HEK293 (cell line): ENCODE results near the gene BORCS5.

Source experiments
- KLF9 ChIP-seq: fragments of 450-650 bp; formaldehyde crosslinking; IDR thresholded peaks from 2 replicates; pipeline ENCODE4 v1.5.1; 2016; ENCODE audit warnings: missing biosample characterization, missing genetic modification characterization, low read depth
- REPIN1 ChIP-seq: fragments of 450-650 bp; formaldehyde crosslinking; IDR thresholded peaks from 2 replicates; pipeline ENCODE4 v1.5.1; 2017; ENCODE audit warnings: missing biosample characterization, missing genetic modification characterization, low read depth
- SCRT1 ChIP-seq: fragments of 450-650 bp; formaldehyde crosslinking; IDR thresholded peaks from 2 replicates; pipeline ENCODE4 v1.5.1; 2016; ENCODE audit warnings: missing biosample characterization, missing genetic modification characterization, borderline replicate concordance
- YY2 ChIP-seq: fragments of 450-650 bp; formaldehyde crosslinking; IDR thresholded peaks from 2 replicates; pipeline ENCODE4 v1.5.1; 2016; ENCODE audit warnings: missing biosample characterization, missing genetic modification characterization
- ZBTB48 ChIP-seq: fragments of 450-650 bp; formaldehyde crosslinking; IDR thresholded peaks from 2 replicates; pipeline ENCODE4 v1.5.1; 2016; ENCODE audit warnings: missing biosample characterization, missing genetic modification characterization
- ZBTB7A ChIP-seq: fragments of 450-650 bp; formaldehyde crosslinking; IDR thresholded peaks from 2 replicates; pipeline ENCODE4 v1.5.1; 2016; ENCODE audit warnings: low read depth, missing biosample characterization, missing genetic modification characterization
- ZNF292 ChIP-seq: fragments of 450-650 bp; formaldehyde crosslinking; IDR thresholded peaks from 2 replicates; pipeline ENCODE4 v1.5.1; 2016; ENCODE audit warnings: low read depth, missing biosample characterization, missing genetic modification characterization, borderline replicate concordance
- ZNF426 ChIP-seq: fragments of 450-650 bp; formaldehyde crosslinking; IDR thresholded peaks from 2 replicates; pipeline ENCODE4 v1.5.1; 2017; ENCODE audit warnings: missing biosample characterization, missing genetic modification characterization, mild to moderate bottlenecking, inconsistent platforms, moderate library complexity
- ZNF510 ChIP-seq: fragments of 450-650 bp; formaldehyde crosslinking; IDR thresholded peaks from 2 replicates; pipeline ENCODE4 v1.5.1; 2018; ENCODE audit warnings: mild to moderate bottlenecking, missing genetic modification characterization, missing biosample characterization; ENCODE audit not compliant: insufficient replicate concordance
- ZNF514 ChIP-seq: fragments of 450-650 bp; formaldehyde crosslinking; IDR thresholded peaks from 2 replicates; pipeline ENCODE4 v1.5.1; 2016; ENCODE audit warnings: missing biosample characterization, missing genetic modification characterization
- ZNF561 ChIP-seq: fragments of 450-650 bp; IDR thresholded peaks from 2 replicates; pipeline ENCODE4 v1.5.1; 2018; ENCODE audit warnings: missing biosample characterization, missing genetic modification characterization, borderline replicate concordance
- ZNF664 ChIP-seq: fragments of 450-650 bp; formaldehyde crosslinking; IDR thresholded peaks from 2 replicates; pipeline ENCODE4 v1.5.1; 2016; ENCODE audit warnings: missing biosample characterization, missing genetic modification characterization
- ZNF707 ChIP-seq: fragments of 450-650 bp; formaldehyde crosslinking; IDR thresholded peaks from 2 replicates; pipeline ENCODE4 v1.5.1; 2016; ENCODE audit warnings: missing biosample characterization, missing genetic modification characterization
- ZXDB ChIP-seq: fragments of 450-650 bp; formaldehyde crosslinking; IDR thresholded peaks from 2 replicates; pipeline ENCODE4 v1.5.1; 2016; ENCODE audit warnings: missing biosample characterization, missing genetic modification characterization
- TF ChIP-seq, protein P1 (sequence below): fragments of 450-650 bp; formaldehyde crosslinking; IDR thresholded peaks from 2 replicates; pipeline ENCODE4 v1.5.1; 2016; ENCODE audit warnings: missing biosample characterization, missing genetic modification characterization
- TF ChIP-seq, protein P2 (sequence below): fragments of 450-650 bp; formaldehyde crosslinking; IDR thresholded peaks from 2 replicates; pipeline ENCODE4 v1.5.1; 2016; ENCODE audit warnings: missing biosample characterization, missing genetic modification characterization
- TF ChIP-seq, protein P3 (sequence below): fragments of 450-650 bp; formaldehyde crosslinking; IDR thresholded peaks from 2 replicates; pipeline ENCODE4 v1.5.1; 2016; ENCODE audit warnings: missing biosample characterization, missing genetic modification characterization
- TF ChIP-seq, protein P4 (sequence below): fragments of 450-650 bp; formaldehyde crosslinking; optimal IDR thresholded peaks from 2 replicates; pipeline ENCODE3; 2016; ENCODE audit warnings: missing biosample characterization, mild to moderate bottlenecking, missing genetic modification characterization
- TF ChIP-seq, protein P5 (sequence below): fragments of 450-650 bp; formaldehyde crosslinking; IDR thresholded peaks from 2 replicates; pipeline ENCODE4 v1.5.1; 2017; ENCODE audit warnings: missing biosample characterization, missing genetic modification characterization
- TF ChIP-seq, protein P6 (sequence below): fragments of 450-650 bp; formaldehyde crosslinking; IDR thresholded peaks from 2 replicates; pipeline ENCODE4 v1.5.1; 2016; ENCODE audit warnings: missing biosample characterization, missing genetic modification characterization
- TF ChIP-seq, protein P7 (sequence below): fragments of 450-650 bp; formaldehyde crosslinking; IDR thresholded peaks from 2 replicates; pipeline ENCODE4 v1.5.1; 2017; ENCODE audit warnings: missing biosample characterization, missing genetic modification characterization

Gene BORCS5

DNA sequence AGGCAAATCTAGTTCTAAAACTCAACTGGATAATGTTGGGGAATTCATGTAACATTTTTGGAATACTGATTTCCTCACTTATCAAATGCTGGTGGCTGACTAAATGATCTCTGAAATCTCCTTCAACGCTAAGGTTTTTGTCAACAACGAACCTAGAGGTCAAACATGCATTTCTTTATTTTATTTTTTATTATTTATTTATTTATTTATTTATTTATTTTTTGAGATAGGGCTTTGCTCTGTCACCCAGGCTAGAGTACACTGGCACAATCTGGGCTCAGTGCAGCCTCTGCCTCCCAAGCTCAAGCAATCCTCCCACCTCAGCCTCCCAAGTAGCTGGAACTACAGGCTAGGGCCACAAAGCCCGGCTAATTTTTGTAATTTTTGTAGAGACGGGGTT, 141.3 kb downstream of the BORCS5 start (continued):
- TF ChIP-seq, protein P1, sequence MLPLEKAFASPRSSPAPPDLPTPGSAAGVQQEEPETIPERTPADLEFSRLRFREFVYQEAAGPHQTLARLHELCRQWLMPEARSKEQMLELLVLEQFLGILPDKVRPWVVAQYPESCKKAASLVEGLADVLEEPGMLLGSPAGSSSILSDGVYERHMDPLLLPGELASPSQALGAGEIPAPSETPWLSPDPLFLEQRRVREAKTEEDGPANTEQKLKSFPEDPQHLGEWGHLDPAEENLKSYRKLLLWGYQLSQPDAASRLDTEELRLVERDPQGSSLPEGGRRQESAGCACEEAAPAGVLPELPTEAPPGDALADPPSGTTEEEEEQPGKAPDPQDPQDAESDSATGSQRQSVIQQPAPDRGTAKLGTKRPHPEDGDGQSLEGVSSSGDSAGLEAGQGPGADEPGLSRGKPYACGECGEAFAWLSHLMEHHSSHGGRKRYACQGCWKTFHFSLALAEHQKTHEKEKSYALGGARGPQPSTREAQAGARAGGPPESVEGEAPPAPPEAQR (tag by site-specific recombination) = no peak
- TF ChIP-seq, protein P2, sequence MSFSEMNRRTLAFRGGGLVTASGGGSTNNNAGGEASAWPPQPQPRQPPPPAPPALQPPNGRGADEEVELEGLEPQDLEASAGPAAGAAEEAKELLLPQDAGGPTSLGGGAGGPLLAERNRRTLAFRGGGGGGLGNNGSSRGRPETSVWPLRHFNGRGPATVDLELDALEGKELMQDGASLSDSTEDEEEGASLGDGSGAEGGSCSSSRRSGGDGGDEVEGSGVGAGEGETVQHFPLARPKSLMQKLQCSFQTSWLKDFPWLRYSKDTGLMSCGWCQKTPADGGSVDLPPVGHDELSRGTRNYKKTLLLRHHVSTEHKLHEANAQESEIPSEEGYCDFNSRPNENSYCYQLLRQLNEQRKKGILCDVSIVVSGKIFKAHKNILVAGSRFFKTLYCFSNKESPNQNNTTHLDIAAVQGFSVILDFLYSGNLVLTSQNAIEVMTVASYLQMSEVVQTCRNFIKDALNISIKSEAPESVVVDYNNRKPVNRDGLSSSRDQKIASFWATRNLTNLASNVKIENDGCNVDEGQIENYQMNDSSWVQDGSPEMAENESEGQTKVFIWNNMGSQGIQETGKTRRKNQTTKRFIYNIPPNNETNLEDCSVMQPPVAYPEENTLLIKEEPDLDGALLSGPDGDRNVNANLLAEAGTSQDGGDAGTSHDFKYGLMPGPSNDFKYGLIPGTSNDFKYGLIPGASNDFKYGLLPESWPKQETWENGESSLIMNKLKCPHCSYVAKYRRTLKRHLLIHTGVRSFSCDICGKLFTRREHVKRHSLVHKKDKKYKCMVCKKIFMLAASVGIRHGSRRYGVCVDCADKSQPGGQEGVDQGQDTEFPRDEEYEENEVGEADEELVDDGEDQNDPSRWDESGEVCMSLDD (tag by site-specific recombination) = no peak
- TF ChIP-seq, protein P3, sequence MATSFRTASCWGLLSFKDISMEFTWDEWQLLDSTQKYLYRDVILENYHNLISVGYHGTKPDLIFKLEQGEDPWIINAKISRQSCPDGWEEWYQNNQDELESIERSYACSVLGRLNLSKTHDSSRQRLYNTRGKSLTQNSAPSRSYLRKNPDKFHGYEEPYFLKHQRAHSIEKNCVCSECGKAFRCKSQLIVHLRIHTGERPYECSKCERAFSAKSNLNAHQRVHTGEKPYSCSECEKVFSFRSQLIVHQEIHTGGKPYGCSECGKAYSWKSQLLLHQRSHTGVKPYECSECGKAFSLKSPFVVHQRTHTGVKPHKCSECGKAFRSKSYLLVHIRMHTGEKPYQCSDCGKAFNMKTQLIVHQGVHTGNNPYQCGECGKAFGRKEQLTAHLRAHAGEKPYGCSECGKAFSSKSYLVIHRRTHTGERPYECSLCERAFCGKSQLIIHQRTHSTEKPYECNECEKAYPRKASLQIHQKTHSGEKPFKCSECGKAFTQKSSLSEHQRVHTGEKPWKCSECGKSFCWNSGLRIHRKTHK = no peak
- TF ChIP-seq ZNF292 (tag by site-specific recombination) = no peak
- TF ChIP-seq ZXDB (tag by site-specific recombination) = 0 out of 2 replicates have a peak, but pooled peaks have one; percentile 33
- TF ChIP-seq, protein P4, sequence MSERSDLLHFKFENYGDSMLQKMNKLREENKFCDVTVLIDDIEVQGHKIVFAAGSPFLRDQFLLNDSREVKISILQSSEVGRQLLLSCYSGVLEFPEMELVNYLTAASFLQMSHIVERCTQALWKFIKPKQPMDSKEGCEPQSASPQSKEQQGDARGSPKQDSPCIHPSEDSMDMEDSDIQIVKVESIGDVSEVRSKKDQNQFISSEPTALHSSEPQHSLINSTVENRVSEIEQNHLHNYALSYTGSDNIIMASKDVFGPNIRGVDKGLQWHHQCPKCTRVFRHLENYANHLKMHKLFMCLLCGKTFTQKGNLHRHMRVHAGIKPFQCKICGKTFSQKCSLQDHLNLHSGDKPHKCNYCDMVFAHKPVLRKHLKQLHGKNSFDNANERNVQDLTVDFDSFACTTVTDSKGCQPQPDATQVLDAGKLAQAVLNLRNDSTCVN (tag by site-specific recombination) = no peak
- TF ChIP-seq, protein P5, sequence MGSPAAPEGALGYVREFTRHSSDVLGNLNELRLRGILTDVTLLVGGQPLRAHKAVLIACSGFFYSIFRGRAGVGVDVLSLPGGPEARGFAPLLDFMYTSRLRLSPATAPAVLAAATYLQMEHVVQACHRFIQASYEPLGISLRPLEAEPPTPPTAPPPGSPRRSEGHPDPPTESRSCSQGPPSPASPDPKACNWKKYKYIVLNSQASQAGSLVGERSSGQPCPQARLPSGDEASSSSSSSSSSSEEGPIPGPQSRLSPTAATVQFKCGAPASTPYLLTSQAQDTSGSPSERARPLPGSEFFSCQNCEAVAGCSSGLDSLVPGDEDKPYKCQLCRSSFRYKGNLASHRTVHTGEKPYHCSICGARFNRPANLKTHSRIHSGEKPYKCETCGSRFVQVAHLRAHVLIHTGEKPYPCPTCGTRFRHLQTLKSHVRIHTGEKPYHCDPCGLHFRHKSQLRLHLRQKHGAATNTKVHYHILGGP (tag by site-specific recombination) = no peak
- TF ChIP-seq ZNF510 = no peak
- no peak for TF ChIP-seq ZNF664 (tag by site-specific recombination)
- no peak for TF ChIP-seq KLF9
- TF ChIP-seq, protein P6, sequence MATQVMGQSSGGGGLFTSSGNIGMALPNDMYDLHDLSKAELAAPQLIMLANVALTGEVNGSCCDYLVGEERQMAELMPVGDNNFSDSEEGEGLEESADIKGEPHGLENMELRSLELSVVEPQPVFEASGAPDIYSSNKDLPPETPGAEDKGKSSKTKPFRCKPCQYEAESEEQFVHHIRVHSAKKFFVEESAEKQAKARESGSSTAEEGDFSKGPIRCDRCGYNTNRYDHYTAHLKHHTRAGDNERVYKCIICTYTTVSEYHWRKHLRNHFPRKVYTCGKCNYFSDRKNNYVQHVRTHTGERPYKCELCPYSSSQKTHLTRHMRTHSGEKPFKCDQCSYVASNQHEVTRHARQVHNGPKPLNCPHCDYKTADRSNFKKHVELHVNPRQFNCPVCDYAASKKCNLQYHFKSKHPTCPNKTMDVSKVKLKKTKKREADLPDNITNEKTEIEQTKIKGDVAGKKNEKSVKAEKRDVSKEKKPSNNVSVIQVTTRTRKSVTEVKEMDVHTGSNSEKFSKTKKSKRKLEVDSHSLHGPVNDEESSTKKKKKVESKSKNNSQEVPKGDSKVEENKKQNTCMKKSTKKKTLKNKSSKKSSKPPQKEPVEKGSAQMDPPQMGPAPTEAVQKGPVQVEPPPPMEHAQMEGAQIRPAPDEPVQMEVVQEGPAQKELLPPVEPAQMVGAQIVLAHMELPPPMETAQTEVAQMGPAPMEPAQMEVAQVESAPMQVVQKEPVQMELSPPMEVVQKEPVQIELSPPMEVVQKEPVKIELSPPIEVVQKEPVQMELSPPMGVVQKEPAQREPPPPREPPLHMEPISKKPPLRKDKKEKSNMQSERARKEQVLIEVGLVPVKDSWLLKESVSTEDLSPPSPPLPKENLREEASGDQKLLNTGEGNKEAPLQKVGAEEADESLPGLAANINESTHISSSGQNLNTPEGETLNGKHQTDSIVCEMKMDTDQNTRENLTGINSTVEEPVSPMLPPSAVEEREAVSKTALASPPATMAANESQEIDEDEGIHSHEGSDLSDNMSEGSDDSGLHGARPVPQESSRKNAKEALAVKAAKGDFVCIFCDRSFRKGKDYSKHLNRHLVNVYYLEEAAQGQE (tag by site-specific recombination) = no peak; the same call in 1 of the 2 replicates
- peak; percentile 39 for TF ChIP-seq ZNF426
- TF ChIP-seq ZNF514 (tag by site-specific recombination) = no peak
- TF ChIP-seq ZBTB7A (tag by site-specific recombination) = no peak
- TF ChIP-seq YY2 (tag by site-specific recombination) = no peak
- TF ChIP-seq ZBTB48 = no peak
- no peak for TF ChIP-seq SCRT1 (tag by site-specific recombination)
- TF ChIP-seq, protein P7, sequence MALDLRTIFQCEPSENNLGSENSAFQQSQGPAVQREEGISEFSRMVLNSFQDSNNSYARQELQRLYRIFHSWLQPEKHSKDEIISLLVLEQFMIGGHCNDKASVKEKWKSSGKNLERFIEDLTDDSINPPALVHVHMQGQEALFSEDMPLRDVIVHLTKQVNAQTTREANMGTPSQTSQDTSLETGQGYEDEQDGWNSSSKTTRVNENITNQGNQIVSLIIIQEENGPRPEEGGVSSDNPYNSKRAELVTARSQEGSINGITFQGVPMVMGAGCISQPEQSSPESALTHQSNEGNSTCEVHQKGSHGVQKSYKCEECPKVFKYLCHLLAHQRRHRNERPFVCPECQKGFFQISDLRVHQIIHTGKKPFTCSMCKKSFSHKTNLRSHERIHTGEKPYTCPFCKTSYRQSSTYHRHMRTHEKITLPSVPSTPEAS (tag by site-specific recombination) = no peak
- no peak for TF ChIP-seq ZNF707 (tag by site-specific recombination)
- no peak for TF ChIP-seq REPIN1
- no peak for TF ChIP-seq ZNF561 (tag by site-specific recombination)
